H1 (cell line): Measurements from ENCODE around the gene ASXL3. TPM values are rescaled to one million over a fixed set of nuclear protein-coding genes. Genes with fewer than 3 reads are reported as not detected.

Experiments used
- CTCF ChIA-PET: fragments of 300-600 bp; sonication (Branson Sonifier 250); formaldehyde crosslinking; loops from one replicate; lab custom pipeline; 2021; ENCODE audit not compliant: partially characterized antibody; lab: Charles Lee
- POLR2A ChIA-PET: fragments of 300-600 bp; sonication (Branson Sonifier 250); formaldehyde crosslinking; loops from one replicate; lab custom pipeline; 2021; ENCODE audit warnings: inconsistent platforms; ENCODE audit not compliant: partially characterized antibody; lab: Charles Lee
- DNase-seq, 2 experiments: peaks; one replicate each; pipeline versions ENCODE4 v3.0.0 to v3.0.0-alpha.2; 2010 to 2022; ENCODE audit warnings: low spot score in 2 of 2, low read depth in 1 of 2, mixed read lengths in 1 of 2
- FAIRE-seq: peaks from 2 replicates; lab custom pipeline; 2011; peaks lifted over from hg19 to GRCh38; lab: Jason Lieb, UNC
- H2AFZ ChIP-seq: 2 replicates; pipeline ENCODE4 v1.8.1; 2012; ENCODE audit warnings: low read length, inconsistent platforms
- H2AK5ac ChIP-seq: 2 replicates; pipeline ENCODE4 v1.6.1; 2013; ENCODE audit warnings: low read depth, low read length
- H2BK120ac ChIP-seq: replicated peaks from 2 replicates; pipeline ENCODE3; 2013; ENCODE audit warnings: low read depth, low read length, inconsistent platforms
- H2BK12ac ChIP-seq: 2 replicates; pipeline ENCODE4 v1.6.1; 2013; ENCODE audit warnings: low read depth, low read length
- H2BK15ac ChIP-seq: 2 replicates; pipeline ENCODE4 v1.6.1; 2013; ENCODE audit warnings: low read length
- H2BK20ac ChIP-seq: 2 replicates; pipeline ENCODE4 v1.6.1; 2013; ENCODE audit warnings: low read length
- H2BK5ac ChIP-seq: 2 replicates; pipeline ENCODE4 v1.6.1; 2013; ENCODE audit warnings: low read depth, low read length
- H3K14ac ChIP-seq: 2 replicates; pipeline ENCODE4 v1.6.1; 2013; ENCODE audit warnings: inconsistent platforms; ENCODE audit not compliant: insufficient read length
- H3K18ac ChIP-seq: 2 replicates; pipeline ENCODE4 v1.6.1; 2013; ENCODE audit warnings: low read length; ENCODE audit errors: extremely low read depth
- H3K23ac ChIP-seq: 2 replicates; pipeline ENCODE4 v1.6.1; 2013; ENCODE audit warnings: inconsistent platforms; ENCODE audit not compliant: insufficient read length
- H3K23me2 ChIP-seq: 2 replicates; pipeline ENCODE4 v1.6.1; 2013; ENCODE audit warnings: low read depth, low read length
- H3K27ac ChIP-seq: 2 replicates; pipeline ENCODE4 v1.6.1; 2011; ENCODE audit warnings: low read depth, low read length, inconsistent platforms
- H3K27me3 ChIP-seq, 4 experiments: replicated peaks in 1 of 4; 1 replicate in 1 of 4; 2 replicates in 3 of 4; pipeline versions ENCODE4 v1.6.1 to v1.8.1; 2011 to 2013; ENCODE audit warnings: low read length in 3 of 4, mild to moderate bottlenecking in 3 of 4, inconsistent platforms in 2 of 4, mixed read lengths in 2 of 4, moderate library complexity in 1 of 4; ENCODE audit not compliant: control insufficient read depth in 3 of 4, insufficient read depth in 3 of 4; ENCODE audit errors: extremely low read depth in 1 of 4
- H3K36me3 ChIP-seq, 4 experiments: 2 replicates each; pipeline versions ENCODE4 v1.6.1 to v1.8.1; 2011 to 2013; ENCODE audit warnings: mild to moderate bottlenecking in 4 of 4, low read length in 3 of 4, moderate library complexity in 2 of 4, control low read depth in 1 of 4, inconsistent platforms in 1 of 4; ENCODE audit not compliant: insufficient read depth in 4 of 4, control insufficient read depth in 2 of 4
- H3K4ac ChIP-seq: replicated peaks from 2 replicates; pipeline ENCODE3; 2013; ENCODE audit warnings: low read length, low read depth, mixed read lengths, inconsistent platforms; ENCODE audit not compliant: insufficient read length
- H3K4me1 ChIP-seq, 4 experiments: replicated peaks in 1 of 4; 1 replicate in 1 of 4; 2 replicates in 3 of 4; pipeline versions ENCODE4 v1.6.1 to v1.8.1; 2011 to 2013; ENCODE audit warnings: low read length in 3 of 4, inconsistent platforms in 2 of 4, mixed read lengths in 1 of 4; ENCODE audit not compliant: insufficient read depth in 4 of 4, control insufficient read depth in 3 of 4
- H3K4me2 ChIP-seq, 2 experiments: 2 replicates each; pipeline versions ENCODE4 v1.6.1 to v1.8.1; 2011 to 2013; ENCODE audit warnings: low read depth in 2 of 2, low read length in 2 of 2, control low read depth in 1 of 2, inconsistent platforms in 1 of 2, mild to moderate bottlenecking in 1 of 2; ENCODE audit not compliant: insufficient read depth in 1 of 2
- H3K4me3 ChIP-seq, 4 experiments: fragments of 200-600, 300-600 bp in 1 of 4; sonication (generic), shearing (Covaris generic), sonication (Bioruptor Twin) in 1 of 4; 2 replicates each; pipeline versions ENCODE4 v1.5.1 to v1.8.1; 2011 to 2016; ENCODE audit warnings: low read length in 4 of 4, low read depth in 3 of 4, control low read depth in 2 of 4, inconsistent platforms in 2 of 4, mild to moderate bottlenecking in 2 of 4, mixed read lengths in 1 of 4, moderate library complexity in 1 of 4; ENCODE audit not compliant: insufficient read depth in 2 of 4; ENCODE audit errors: extremely low read depth in 1 of 4
- H3K56ac ChIP-seq: replicated peaks from 2 replicates; pipeline ENCODE3; 2013; ENCODE audit warnings: low read depth, mild to moderate bottlenecking, mixed read lengths, low read length, inconsistent platforms; ENCODE audit not compliant: insufficient read length
- H3K79me1 ChIP-seq: 2 replicates; pipeline ENCODE4 v1.6.1; 2013; ENCODE audit warnings: low read depth, low read length, control low read depth
- H3K79me2 ChIP-seq, 2 experiments: 2 replicates each; pipeline versions ENCODE4 v1.6.1 to v1.8.1; 2012 to 2013; ENCODE audit warnings: low read length in 2 of 2, mild to moderate bottlenecking in 2 of 2, inconsistent platforms in 1 of 2; ENCODE audit not compliant: insufficient read depth in 2 of 2, control insufficient read depth in 1 of 2
- H3K9ac ChIP-seq, 4 experiments: replicated peaks in 1 of 4; 1 replicate in 1 of 4; 2 replicates in 3 of 4; pipeline versions ENCODE4 v1.6.1 to v1.8.1; 2011 to 2013; ENCODE audit warnings: low read depth in 3 of 4, low read length in 3 of 4, control low read depth in 2 of 4, mild to moderate bottlenecking in 2 of 4, moderate library complexity in 2 of 4, inconsistent platforms in 1 of 4; ENCODE audit errors: extremely low read depth in 1 of 4
- H3K9me3 ChIP-seq, 2 experiments: 2 replicates each; pipeline versions ENCODE4 v1.6.1 to v1.8.1; 2012 to 2013; ENCODE audit warnings: mild to moderate bottlenecking in 2 of 2, moderate library complexity in 2 of 2, control low read depth in 1 of 2, inconsistent platforms in 1 of 2, low read depth in 1 of 2, low read length in 1 of 2, mixed read lengths in 1 of 2; ENCODE audit not compliant: insufficient read depth in 2 of 2
- H4K20me1 ChIP-seq, 2 experiments: replicated peaks in 1 of 2; 2 replicates each; pipeline versions ENCODE3 to v1.8.1; 2011 to 2013; ENCODE audit warnings: inconsistent platforms in 2 of 2, low read length in 2 of 2, mild to moderate bottlenecking in 1 of 2; ENCODE audit not compliant: insufficient read depth in 2 of 2, control insufficient read depth in 1 of 2
- H4K5ac ChIP-seq: 2 replicates; pipeline ENCODE4 v1.6.1; 2013; ENCODE audit warnings: low read length, low read depth, mixed read lengths, inconsistent platforms; ENCODE audit not compliant: insufficient read length
- H4K8ac ChIP-seq: 2 replicates; pipeline ENCODE4 v1.8.0; 2013; ENCODE audit warnings: mild to moderate bottlenecking, moderate library complexity, low read length, inconsistent platforms; ENCODE audit not compliant: insufficient read depth; ENCODE audit errors: extremely low read depth
- H4K91ac ChIP-seq: replicated peaks from 2 replicates; pipeline ENCODE3; 2013; ENCODE audit warnings: low read length, mixed read lengths, inconsistent platforms; ENCODE audit not compliant: insufficient read length
- SIN3A ChIP-seq, 2 experiments: IDR thresholded peaks in 1 of 2; conservative IDR thresholded peaks in 1 of 2; 2 replicates each; pipeline ENCODE4 v1.6.1; 2011 to 2012; ENCODE audit warnings: low read length in 2 of 2, improper control_type of control experiment in 1 of 2, low read depth in 1 of 2, mild to moderate bottlenecking in 1 of 2
- SRF ChIP-seq: IDR thresholded peaks from 2 replicates; pipeline ENCODE4 v1.6.1; 2011; ENCODE audit warnings: mild to moderate bottlenecking, low read depth, low read length, moderate library complexity
- SUZ12 ChIP-seq: fragments of 200-600 bp; sonication (generic); IDR thresholded peaks from 2 replicates; pipeline ENCODE4 v1.6.1; 2012; ENCODE audit warnings: mild to moderate bottlenecking, inconsistent platforms, low read length, moderate library complexity, mixed read lengths
- TAF1 ChIP-seq: IDR thresholded peaks from 2 replicates; pipeline ENCODE4 v1.6.1; 2011; ENCODE audit warnings: mild to moderate bottlenecking, low read depth, low read length
- WGBS, 2 experiments: shearing (Covaris generic) in 1 of 2; methylation state at CpG; one replicate each; pipeline versions ENCODE4 v1.1.6 to v1.1.7; 2013 to 2015; ENCODE audit warnings: low lambda C conversion rate in 2 of 2, mixed read lengths in 2 of 2, inconsistent platforms in 1 of 2, low coverage in 1 of 2, missing lambda C conversion rate in 1 of 2; ENCODE audit not compliant: insufficient replicate concordance in 2 of 2, insufficient coverage in 1 of 2, insufficient read length in 1 of 2; ENCODE audit errors: extremely low coverage in 1 of 2, missing lambda C conversion rate in 1 of 2; 5-methylcytosine and 5-hydroxymethylcytosine counted together
- polyA plus RNA-seq, 7 experiments: library from polyadenylated mRNA; depleted of rRNA in 3 of 7; stranded (reverse) in 5 of 7; unstranded in 2 of 7; fragments of >200 nt in 5 of 7; fragments of 200-250 nt in 2 of 7; gene quantifications; 1 replicate in 5 of 7; 2 replicates in 1 of 7; 4 replicates in 1 of 7; pipeline versions ENCODE4 v1.2.1 to v1.2.3, GENCODE V29; 2011 to 2013; ENCODE audit warnings: missing spikeins in 2 of 7, mixed read lengths in 2 of 7
- total RNA-seq: library from RNA; stranded (reverse); fragmentation: NEBNext Ultra II Directional; extraction: Animal tissue kit (Norgen Biotek cat#: 25700); gene quantifications from 2 replicates; pipeline ENCODE4 v1.2.1, GENCODE V29; 2021

The ASXL3 gene
- total and polyA plus RNA-seq, 2 of the 8 experiments (the other 6 are each of a cell fraction or from before 2014, with no cell fraction given) = 0.08 to 1.3 TPM

GRCh38 chr18:33697498-33697897 is 119.5 kb downstream of the ASXL3 start:
- H2BK15ac ChIP-seq = no peak overlapping the region
- no peak overlapping the region for H4K8ac ChIP-seq
- no peak overlapping the region for H3K4me2 ChIP-seq
- H3K4ac ChIP-seq = no peak overlapping the region
- no peak overlapping the region for H4K91ac ChIP-seq
- H3K27me3 ChIP-seq = no peaks in the 10 kb centered on the region
- no peaks in the 10 kb centered on the region for H3K36me3 ChIP-seq
- no peak overlapping the region for H3K27ac ChIP-seq
- no peak overlapping the region for H3K9ac ChIP-seq
- no peaks in the 10 kb centered on the region for H3K79me2 ChIP-seq
- H2BK120ac ChIP-seq = no peak overlapping the region
- no peak overlapping the region for H2AK5ac ChIP-seq
- no peak overlapping the region for H3K4me3 ChIP-seq
- H4K5ac ChIP-seq = no peak overlapping the region
- no peak overlapping the region for H2BK5ac ChIP-seq
- CTCF ChIA-PET = interaction anchor here (1.0 to 1.2 kb wide), 2 partner anchors 16 to 48 kb away, joined by 3 read pairs; no protein-coding TSS in a partner anchor
- no peaks in the 10 kb centered on the region for H4K20me1 ChIP-seq
- no peaks in the 10 kb centered on the region for H3K9me3 ChIP-seq
- FAIRE-seq = no peak
- no peaks in the 10 kb centered on the region for H3K23me2 ChIP-seq
- H3K56ac ChIP-seq = no peak overlapping the region
- WGBS, 2 experiments = 46% methylated on average over 2 of the region's 2 CpGs; no CpG with 5 or more reads in 1 of the 2 experiments
- H3K79me1 ChIP-seq = no peaks in the 10 kb centered on the region
- POLR2A ChIA-PET = no interaction called here
- no peak overlapping the region for H3K23ac ChIP-seq
- no peak for TF ChIP-seq SUZ12
- no peak for TF ChIP-seq SRF
- TF ChIP-seq TAF1 = no peak
- no peak for TF ChIP-seq SIN3A (conservative IDR thresholded peaks at IDR 0.05 in 1 of 2, IDR thresholded peaks at IDR 0.05 in 1 of 2; ENCODE audit: low read depth in 1 of 2, low read length in 2 of 2)
- H2BK12ac ChIP-seq = no peak overlapping the region
- H2BK20ac ChIP-seq = no peak overlapping the region
- DNase-seq = no peak
- no peak overlapping the region for H3K14ac ChIP-seq
- no peak overlapping the region for H2AFZ ChIP-seq
- no peaks in the 10 kb centered on the region for H3K4me1 ChIP-seq
- no peak overlapping the region for H3K18ac ChIP-seq
